HG02623 (cell line): Measurements from ENCODE around the gene F2RL3.
"Not testable (repeated sequence)": the region's sequence is repeated elsewhere in the genome, so short reads cannot be mapped to it uniquely, and the experiment has no call there.

Experiments
- ATAC-seq: cut with Tn5 transposase; IDR thresholded peaks from one replicate; pipeline ENCODE4 v1.9.1; 2021; ENCODE audit warnings: moderate library complexity; ENCODE audit not compliant: unreplicated experiment

F2RL3 gene

DNA sequence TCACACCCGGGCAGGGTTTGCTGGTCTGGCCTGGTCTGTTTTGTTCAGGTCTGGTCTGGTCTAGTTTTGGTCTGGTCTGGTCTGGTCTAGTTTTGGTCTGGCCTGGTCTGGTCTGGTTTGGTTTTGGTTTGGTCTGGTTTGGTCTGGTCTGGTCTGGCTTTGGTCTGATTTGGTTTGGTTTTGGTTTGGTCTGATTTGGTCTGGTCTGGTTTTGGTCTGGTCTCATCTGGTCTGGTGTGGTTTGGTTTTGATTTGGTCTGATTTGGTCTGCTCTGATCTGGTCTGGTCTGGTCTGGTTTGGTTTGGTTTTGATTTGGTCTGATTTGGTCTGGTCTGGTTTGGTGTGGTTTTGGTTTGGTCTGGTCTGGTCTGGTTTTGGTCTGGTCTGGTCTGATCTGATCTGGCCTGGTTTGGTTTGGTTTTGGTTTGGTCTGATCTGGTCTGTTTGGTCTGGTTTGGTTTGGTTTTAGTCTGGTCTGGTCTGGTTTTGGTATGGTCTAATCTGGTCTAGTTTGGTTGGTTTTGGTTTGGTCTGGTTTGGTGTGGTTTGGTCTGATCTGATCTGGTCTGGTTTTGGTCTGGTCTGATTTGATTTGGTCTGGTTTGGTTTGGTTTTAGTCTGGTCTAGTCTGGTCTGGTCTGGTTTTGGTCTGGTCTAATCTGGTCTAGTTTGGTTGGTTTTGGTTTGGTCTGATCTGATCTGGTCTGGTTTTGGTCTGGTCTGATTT, 14.4 kb upstream of the F2RL3 start:
- no peak for ATAC-seq

DNA sequence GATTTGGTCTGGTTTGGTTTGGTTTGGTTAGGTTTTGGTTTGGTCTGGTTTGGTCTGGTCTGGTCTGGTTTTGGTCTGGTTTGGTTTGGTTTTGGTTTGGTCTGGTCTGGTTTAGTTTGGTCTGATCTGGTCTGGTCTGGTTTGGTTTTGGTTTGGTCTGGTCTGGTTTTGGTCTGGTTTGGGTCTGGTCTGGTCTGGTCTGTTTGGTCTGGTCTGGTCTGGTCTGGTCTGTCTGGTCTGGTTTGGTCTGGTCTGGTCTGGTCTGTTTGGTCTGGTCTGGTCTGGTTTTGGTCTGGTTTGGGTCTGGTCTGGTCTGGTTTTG, 13.9 kb upstream of the F2RL3 start:
- not testable (repeated sequence) for ATAC-seq

GRCh38 chr19:16875584-16876555, 12.9 kb upstream of the F2RL3 start:
- ATAC-seq: no peak

GRCh38 chr19:16876904-16877361, 11.9 kb upstream of the F2RL3 start:
- ATAC-seq: no peak

- ATAC-seq: no peak
Measured at GRCh38 chr19:16877581-16877980, 11.2 kb upstream of the F2RL3 start.

DNA sequence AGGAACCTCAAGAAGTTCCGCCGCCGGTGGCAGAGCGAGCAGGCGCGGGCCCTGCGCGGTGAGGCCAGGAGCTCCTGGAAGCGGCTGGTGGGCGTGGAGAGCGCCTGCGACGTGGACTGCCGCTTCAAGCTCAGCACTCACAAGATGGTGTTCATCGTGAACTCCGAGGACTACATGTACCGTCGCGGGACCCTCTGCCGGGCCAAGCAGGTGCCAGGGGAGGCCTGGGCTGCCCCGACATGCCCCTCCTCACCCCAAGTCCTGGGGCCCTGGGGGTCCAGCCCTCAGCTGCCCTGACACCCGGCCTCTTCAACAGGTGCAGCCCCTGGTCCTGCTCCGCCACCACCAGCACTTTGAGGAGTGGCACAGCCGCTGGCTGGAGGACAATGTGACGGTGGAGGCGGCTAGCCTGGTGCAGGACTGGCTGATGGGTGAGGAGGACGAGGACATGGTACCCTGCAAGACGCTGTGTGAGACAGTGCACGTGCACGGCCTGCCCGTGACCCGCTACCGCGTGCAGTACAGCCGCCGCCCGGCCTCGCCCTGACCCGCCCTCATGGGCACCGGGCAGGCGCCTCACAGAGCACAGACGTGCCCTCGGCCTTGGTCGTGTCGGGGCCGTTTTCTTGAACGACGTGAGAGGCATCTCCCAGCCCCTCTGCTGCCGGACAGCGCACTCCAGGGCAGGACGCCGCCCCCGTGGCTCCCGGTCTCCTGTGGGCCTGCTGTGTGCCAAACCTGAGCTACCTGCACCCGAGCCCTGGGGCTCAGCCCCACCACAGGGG, 10.4 kb upstream of the F2RL3 start:
- ATAC-seq: no peak

GRCh38 chr19:16880884-16881554, 7.8 kb upstream of the F2RL3 start:
- ATAC-seq: no peak

GRCh38 chr19:16882146-16882545, 6.7 kb upstream of the F2RL3 start:
- ATAC-seq: no peak

GRCh38 chr19:16883522-16883921, 5.3 kb upstream of the F2RL3 start:
- no peak for ATAC-seq

DNA sequence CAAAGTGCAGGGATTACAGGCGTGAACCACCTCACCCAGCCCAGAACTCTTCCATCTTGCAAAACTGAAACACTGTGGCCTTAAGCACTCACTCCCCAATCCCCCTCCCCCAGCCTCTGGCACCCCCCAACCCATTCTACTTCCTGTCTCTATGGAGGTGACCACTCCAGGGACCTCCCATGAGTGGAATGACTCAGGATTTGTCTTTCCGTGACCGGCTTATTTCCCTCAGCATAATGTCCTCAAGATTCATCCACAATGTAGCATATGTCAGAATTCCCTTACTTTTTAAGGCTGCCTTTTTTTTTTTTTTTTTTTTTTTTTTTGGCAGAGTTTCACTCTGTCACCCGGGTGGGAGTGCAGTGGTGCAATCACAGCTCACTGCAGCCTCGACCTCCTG, 3.6 kb upstream of the F2RL3 start:
- ATAC-seq: no peak

DNA sequence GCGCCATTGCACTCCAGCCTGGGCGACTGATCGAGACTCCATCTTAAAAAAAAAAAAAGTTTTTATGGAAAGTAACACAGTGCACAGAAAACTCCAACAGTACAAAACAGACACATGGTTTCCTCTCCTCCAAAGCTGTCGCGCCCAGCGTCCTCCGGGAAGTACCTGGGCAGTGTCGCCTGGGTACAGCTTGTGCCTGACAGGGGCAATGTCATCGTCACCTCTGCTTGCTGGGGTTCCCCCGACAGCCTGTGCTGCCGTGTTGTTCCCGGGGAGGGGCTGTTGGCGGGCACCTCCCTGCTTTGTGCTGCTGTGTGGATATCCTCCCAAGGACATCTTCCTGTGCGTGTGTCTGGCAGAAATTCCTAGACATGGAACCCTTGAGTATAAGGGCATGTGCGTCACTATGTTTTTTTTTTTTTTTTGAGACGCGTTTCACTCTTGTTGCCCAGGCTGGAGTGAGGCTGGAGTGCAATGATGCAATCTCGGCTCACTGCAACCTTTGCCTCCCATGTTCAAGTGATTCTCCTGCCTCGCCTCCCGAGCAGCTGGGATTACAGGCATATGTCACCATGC, 2.4 kb upstream of the F2RL3 start:
- no peak for ATAC-seq

GRCh38 chr19:16887353-16888265, 1.2 kb upstream of the F2RL3 start:
- no peak for ATAC-seq

- no peak for ATAC-seq
Measured at GRCh38 chr19:16889366-16889882, 625 bp downstream of the F2RL3 start.

DNA sequence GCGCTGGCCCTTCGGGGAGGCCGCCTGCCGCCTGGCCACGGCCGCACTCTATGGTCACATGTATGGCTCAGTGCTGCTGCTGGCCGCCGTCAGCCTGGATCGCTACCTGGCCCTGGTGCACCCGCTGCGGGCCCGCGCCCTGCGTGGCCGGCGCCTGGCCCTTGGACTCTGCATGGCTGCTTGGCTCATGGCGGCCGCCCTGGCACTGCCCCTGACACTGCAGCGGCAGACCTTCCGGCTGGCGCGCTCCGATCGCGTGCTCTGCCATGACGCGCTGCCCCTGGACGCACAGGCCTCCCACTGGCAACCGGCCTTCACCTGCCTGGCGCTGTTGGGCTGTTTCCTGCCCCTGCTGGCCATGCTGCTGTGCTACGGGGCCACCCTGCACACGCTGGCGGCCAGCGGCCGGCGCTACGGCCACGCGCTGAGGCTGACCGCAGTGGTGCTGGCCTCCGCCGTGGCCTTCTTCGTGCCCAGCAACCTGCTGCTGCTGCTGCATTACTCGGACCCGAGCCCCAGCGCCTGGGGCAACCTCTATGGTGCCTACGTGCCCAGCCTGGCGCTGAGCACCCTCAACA, 1.2 kb downstream of the F2RL3 start:
- no peak for ATAC-seq

DNA sequence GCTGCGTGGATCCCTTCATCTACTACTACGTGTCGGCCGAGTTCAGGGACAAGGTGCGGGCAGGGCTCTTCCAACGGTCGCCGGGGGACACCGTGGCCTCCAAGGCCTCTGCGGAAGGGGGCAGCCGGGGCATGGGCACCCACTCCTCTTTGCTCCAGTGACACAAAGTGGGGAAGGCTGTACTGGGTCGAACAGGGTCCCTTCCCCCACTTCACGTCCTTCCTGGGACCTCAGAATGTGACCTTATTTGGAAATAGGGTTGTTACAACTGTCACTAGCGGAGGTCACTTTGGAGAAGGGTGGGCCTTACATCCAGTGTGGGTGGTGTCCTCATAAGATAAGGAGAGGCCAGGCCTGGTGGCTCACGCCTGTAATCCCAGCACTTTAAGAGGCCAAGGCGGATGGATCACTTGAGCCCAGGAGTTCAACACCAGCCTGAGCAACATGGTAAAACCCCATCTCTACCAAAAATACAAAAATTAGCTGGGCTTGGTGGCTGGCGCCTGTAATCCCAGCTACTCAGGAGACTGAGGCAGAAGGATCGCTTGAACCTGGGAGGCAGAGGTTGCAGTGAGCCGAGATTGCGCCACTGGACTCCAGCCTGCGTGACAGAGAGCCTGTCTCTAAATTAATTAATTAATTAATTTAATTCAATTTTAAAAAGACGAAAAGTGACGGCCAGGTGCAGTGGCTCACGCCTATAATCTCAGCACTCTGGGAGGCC, 1.8 kb downstream of the F2RL3 start:
- no peak for ATAC-seq

DNA sequence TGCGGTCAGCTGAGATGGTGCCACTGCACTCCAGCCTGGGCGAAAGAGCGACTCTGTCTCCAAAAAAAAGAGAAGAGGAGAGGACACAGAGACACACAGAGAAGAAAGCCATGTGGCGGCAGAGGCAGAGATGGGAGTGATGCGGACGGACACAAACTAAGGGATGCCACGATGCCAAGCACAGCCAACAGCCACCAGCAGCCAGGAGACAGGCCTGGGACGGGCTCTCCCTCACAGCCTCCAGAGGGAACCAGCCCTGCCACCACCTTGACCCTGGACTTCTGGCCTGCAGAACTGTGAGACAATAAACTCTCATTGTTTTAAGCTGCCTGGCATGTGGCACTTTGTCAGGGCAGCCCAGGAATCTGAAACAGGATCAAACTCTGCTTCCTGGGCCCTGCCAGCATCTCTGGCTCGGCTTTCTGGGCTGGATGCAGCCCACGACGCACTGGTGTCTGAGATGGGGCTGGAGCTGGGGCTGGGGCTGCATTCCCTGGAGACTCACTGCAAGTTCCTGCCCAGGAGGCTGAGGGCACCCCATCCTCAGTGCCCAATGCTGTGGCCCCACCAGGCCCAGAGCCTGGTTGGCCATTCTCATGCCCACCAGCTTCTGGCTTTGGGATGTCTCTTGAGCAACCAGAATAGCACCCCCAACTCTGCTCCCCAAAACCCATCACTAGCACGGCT, 3.0 kb downstream of the F2RL3 start:
- no peak for ATAC-seq

DNA sequence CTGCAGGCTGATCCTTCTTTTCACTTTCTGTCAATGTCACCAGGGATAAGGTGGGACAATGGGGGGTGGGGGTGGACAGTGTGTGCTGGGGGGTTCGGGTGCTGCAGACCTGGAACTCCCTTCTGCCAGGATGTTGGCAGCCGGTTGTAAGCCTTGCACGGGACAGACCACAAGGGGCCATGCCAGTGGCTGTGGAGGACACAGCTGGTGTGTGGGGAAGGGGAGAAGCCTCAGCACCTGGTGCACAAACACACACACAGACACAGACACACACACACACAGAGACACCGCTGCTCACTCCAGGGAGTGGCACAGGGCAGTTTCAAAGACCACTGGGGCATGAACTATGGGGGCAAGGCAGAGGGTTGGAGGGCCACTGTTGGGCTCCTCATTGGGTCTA, 3.6 kb downstream of the F2RL3 start:
- no peak for ATAC-seq
